GM21528 (cell line): ENCODE measurements around the gene SLC18B1.

ENCODE experiments used
- ATAC-seq: cut with Tn5 transposase; IDR thresholded peaks from one replicate; pipeline ENCODE4 v1.9.1; 2021; ENCODE audit warnings: mild to moderate bottlenecking, moderate library complexity; ENCODE audit not compliant: unreplicated experiment, low FRiP score

Gene SLC18B1

GRCh38 chr6:132797951-132798868 lies at the start of gene SLC18B1:
Gene SLC18B1, minus strand, starts transcription at chr6:132798637. Its CDS starts 181 bp downstream, at chr6:132798456.
- peak; percentile 47 for ATAC-seq

GRCh38 chr6:132843316-132844035 lies 45.0 kb upstream of the SLC18B1 start:
- ATAC-seq: no peak

GRCh38 chr6:132841966-132842365 lies 43.5 kb upstream of the SLC18B1 start:
- no peak for ATAC-seq

- ATAC-seq: no peak
Measured at GRCh38 chr6:132832891-132833290, 34.5 kb upstream of the SLC18B1 start.

- ATAC-seq: no peak
Measured at GRCh38 chr6:132830334-132830751, 31.9 kb upstream of the SLC18B1 start.

GRCh38 chr6:132820629-132821381 lies 22.4 kb upstream of the SLC18B1 start:
- no peak for ATAC-seq

- ATAC-seq: no peak
Measured at GRCh38 chr6:132819405-132820161, 21.1 kb upstream of the SLC18B1 start.

- no peak for ATAC-seq
Measured at GRCh38 chr6:132818404-132819359, 20.2 kb upstream of the SLC18B1 start.

- ATAC-seq: no peak
Measured at GRCh38 chr6:132817554-132818403, 19.3 kb upstream of the SLC18B1 start.

GRCh38 chr6:132816660-132817059 lies 18.2 kb upstream of the SLC18B1 start:
- ATAC-seq: no peak

- ATAC-seq: peak; percentile 19
Measured at GRCh38 chr6:132814716-132815570, 16.5 kb upstream of the SLC18B1 start.

- peak; percentile 23 for ATAC-seq
Measured at GRCh38 chr6:132813173-132813856, 14.9 kb upstream of the SLC18B1 start.

- ATAC-seq: peak; percentile 5
Measured at GRCh38 chr6:132812756-132813172, 14.3 kb upstream of the SLC18B1 start.

- no peak for ATAC-seq
Measured at GRCh38 chr6:132812255-132812732, 13.9 kb upstream of the SLC18B1 start.

GRCh38 chr6:132811276-132811675 lies 12.8 kb upstream of the SLC18B1 start:
- ATAC-seq: no peak

GRCh38 chr6:132805548-132805947 lies 7.1 kb upstream of the SLC18B1 start:
- ATAC-seq: no peak
